Muscle layer of duodenum (tissue), 2 donors: ENCODE results near the gene SDF2.

ENCODE experiments used
- H3K27ac ChIP-seq: one replicate; pipeline ENCODE4 v1.7.0; 2013; ENCODE audit warnings: mild to moderate bottlenecking, low read length
- H3K27me3 ChIP-seq: one replicate; pipeline ENCODE4 v1.7.0; 2013; ENCODE audit warnings: low read depth, mild to moderate bottlenecking, control low read depth, low read length
- H3K36me3 ChIP-seq, 2 donors: one replicate each; pipeline ENCODE4 v1.7.0; 2013; ENCODE audit warnings: low read length in 2 of 2, control low read depth in 1 of 2, mild to moderate bottlenecking in 1 of 2; ENCODE audit not compliant: insufficient read depth in 2 of 2, control insufficient read depth in 1 of 2
- H3K4me1 ChIP-seq, 2 donors: one replicate each; pipeline ENCODE4 v1.7.0; 2013; ENCODE audit warnings: low read length in 2 of 2, mild to moderate bottlenecking in 2 of 2, control low read depth in 1 of 2, moderate library complexity in 1 of 2; ENCODE audit not compliant: insufficient read depth in 2 of 2, control insufficient read depth in 1 of 2
- H3K4me3 ChIP-seq, 2 donors: one replicate each; pipeline ENCODE4 v1.7.0; 2013; ENCODE audit warnings: low read length in 2 of 2, low read depth in 1 of 2, mild to moderate bottlenecking in 1 of 2
- H3K9me3 ChIP-seq, 2 donors: one replicate each; pipeline ENCODE4 v1.7.0; 2013; ENCODE audit warnings: low read length in 2 of 2, control low read depth in 1 of 2, mild to moderate bottlenecking in 1 of 2; ENCODE audit not compliant: control insufficient read depth in 1 of 2
- donor health status: healthy.

SDF2 gene

DNA sequence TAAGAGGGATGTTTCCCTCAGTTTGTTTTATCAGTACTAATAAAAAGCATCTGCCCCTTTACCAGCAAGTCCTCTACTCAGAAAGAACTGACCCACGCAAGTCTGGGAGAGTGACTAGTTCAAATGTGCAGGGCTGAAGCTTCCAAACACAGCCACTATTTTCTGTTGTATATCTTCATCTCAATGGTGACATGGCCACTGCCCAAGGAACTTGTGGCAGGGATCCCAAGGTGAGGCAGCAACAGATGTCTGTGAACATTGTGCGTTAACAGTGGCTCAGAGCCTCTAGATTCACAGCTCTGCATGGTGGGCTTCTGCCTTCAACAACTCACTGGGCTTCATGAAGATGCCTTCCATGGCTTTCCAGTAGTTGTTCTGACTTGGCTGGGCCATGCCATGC is 13.0 kb downstream of the SDF2 start:
- Histone ChIP-seq H3K36me3 (peaks cover 12 to 16% of the 10 kb centered on the region in 2 donors), H3K27ac (no peak overlapping the region), H3K4me1 (peaks cover 9 to 21% of the 10 kb centered on the region in 2 donors), H3K9me3 (no peaks in the 10 kb centered on the region), H3K4me3 (no peak overlapping the region), H3K27me3 (no peaks in the 10 kb centered on the region)

DNA sequence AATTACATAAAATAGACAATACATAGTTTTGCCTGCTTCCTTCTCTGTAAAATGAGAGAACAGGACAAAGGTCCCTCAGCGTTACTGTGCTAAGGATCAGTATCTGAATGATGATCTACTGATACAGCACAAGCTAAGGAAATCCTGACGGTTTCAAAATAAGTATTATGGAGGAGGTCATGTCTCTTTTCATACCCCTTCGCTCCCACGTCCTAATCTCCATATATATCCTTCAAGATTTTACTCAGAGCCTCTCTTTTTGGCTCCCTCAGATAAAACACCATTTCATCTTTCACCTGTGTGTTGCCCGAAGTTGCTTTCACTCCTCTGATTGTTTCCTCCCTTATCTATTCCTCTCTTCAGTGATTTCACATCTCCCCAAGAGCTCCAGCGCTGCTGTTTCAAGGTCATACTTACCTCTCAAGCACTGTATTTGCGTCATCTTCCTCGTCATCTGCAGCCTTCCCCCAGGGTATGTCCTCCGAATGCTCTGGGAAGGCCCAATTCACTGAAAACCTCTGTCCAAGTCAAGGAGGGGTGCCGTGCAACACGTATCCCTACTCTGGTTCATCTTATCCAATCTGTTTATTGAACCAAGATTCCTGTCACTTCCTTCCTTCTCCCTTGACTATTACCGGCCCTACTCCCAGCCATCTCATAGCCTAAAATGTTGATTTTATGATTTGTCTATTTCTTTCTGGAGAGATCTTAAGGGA is 15.5 kb downstream of the SDF2 start:
- Histone ChIP-seq H3K36me3 (peaks cover 13 to 29% of the 10 kb centered on the region in 2 donors), H3K4me1 (peaks cover 18 to 31% of the 10 kb centered on the region in 2 donors), H3K4me3 (peak overlapping the region; percentile 66 to 94), H3K27ac (peak overlapping the region; percentile 92), H3K27me3 (no peaks in the 10 kb centered on the region), H3K9me3 (no peaks in the 10 kb centered on the region)

DNA sequence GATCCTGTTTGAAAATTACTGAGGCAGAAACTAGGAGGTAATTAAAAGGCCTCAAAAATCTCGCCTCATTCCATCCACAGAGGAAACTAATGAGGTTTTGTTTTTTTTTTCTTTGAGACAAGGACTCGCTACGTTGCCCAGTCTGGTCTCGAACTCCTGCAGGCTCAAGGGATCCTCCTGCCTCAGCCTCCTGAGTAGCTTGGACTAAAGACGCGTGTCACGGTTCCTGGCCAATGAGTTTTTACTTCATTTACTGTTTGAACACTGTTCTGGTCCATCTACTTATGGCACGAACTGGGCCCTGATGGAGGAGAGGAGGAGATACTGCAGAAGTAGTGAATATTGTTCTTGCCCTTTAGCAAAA is 16.1 kb downstream of the SDF2 start:
- Histone ChIP-seq H3K27ac (peak overlapping the region; percentile 92), H3K27me3 (no peaks in the 10 kb centered on the region), H3K4me3 (peak overlapping the region; percentile 66 to 94), H3K4me1 (peaks cover 18 to 31% of the 10 kb centered on the region in 2 donors), H3K36me3 (peaks cover 20 to 35% of the 10 kb centered on the region in 2 donors), H3K9me3 (no peaks in the 10 kb centered on the region)

DNA sequence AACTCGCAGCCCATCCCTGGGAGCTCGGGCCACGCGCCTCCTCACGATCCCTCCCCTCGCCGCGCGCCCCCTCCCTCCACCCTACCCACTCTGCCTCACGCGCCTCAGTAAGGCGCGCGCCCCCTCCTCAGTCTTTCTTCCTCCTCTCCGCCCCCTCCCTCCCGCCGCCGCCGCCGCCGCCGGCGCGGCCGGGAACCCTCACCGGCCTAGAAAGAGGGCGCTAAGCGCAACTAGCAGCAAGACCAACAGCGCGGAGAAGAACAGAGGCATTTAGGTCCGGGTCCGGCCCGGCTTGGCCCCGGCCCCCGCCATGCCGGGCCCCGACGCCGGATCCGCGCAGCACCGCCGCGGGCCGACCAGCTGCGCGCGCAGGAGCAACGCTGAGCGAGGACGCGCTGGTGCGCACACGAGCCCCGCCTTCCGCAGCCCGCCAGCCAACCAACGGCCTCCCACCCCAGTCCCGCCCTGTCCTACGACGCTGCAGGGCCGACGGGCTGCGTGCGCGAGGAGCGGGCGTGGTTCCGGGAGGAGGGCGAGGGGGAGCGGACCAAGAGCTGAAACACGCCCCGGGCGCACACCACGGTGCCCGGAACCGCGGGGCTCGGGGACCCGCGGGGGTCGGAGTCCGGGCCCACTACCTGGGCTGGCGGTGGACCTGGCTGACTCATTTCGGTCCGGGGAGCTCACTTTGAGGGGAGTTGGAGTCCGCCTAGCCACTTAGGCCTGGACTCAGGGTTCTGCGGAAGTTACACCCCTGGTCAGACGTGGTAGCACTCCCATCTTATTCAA is 16.7 kb downstream of the SDF2 start, which contains the start of gene BLTP2:
Gene BLTP2, minus strand, starts transcription at position 372 of the 789 bp plus-strand sequence. Its CDS starts 102 bp downstream, at position 270.
- Histone ChIP-seq H3K4me3 (peak within 1 kb of the TSS; percentile 94 to 95), H3K4me1 (peaks cover 18 to 31% of the 10 kb centered on the region in 2 donors), H3K27ac (peak within 1 kb of the TSS; percentile 92), H3K36me3 (peaks cover 22 to 39% of the 10 kb centered on the region in 2 donors), H3K27me3 (no peaks in the 10 kb centered on the region), H3K9me3 (no peaks in the 10 kb centered on the region)

DNA sequence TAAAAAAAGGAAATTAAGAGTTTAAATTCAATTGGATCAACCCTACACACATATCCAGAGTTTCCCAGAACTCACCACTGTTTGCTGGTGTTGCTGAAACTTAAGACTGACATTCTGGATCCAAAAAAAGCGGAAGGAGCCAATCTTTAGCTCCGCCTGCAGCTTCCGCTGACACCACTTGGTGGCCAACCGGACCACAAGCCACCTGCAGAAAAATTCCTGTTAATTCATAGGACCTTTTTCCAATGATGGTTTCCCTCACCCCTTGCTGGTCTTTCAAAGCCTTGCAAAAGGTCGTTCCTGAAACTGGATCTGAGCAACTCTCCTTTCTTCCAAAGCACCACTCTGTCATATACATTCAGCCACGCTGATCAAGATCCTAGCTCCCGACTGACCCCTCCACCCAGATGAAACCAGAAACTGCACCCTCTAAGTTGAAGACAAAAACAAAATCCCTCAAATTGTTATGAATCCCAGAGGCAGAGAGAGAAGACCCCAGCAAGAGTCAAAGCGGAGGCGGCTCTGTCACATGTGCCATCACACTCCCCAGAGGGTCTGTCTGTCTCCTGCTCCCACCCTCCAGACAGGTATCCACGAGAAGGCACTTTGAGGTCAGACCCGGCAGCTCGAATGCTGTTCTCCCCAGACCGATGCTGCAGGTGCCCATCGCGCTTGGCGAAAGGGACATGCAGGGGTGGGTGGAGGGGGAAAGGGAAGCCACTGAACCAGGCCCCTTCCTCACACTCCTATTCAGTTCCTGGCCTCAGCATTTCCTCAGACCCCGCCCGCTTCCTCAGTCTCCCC is 17.5 kb downstream of the SDF2 start:
- H3K36me3 ChIP-seq = peaks cover 29 to 46% of the 10 kb centered on the region in 2 donors
- H3K4me3 ChIP-seq = peak overlapping the region; percentile 94 to 95
- H3K9me3 ChIP-seq = no peaks in the 10 kb centered on the region
- peaks cover 18 to 31% of the 10 kb centered on the region in 2 donors for H3K4me1 ChIP-seq
- no peaks in the 10 kb centered on the region for H3K27me3 ChIP-seq
- H3K27ac ChIP-seq = peak overlapping the region; percentile 61

DNA sequence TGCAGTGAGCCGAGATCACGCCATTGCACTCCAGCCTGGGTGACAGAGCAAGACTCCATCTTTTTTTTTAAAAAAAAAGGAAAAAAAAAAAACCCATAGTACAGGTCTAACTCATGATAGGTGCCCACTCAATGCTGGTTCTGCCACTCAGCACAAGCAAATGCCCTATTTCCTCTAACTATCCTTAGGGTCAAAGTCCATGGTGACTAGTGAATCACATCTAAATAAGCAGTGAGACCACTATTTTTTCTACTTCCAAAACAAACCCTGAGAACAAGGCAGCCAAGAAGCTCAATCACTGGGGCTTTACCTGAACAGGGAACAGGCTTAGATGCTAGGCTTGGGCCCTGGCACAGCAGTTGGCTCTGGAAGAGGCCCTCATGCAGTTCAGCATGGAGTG is 20.1 kb downstream of the SDF2 start:
- Histone ChIP-seq H3K4me1 (peaks cover 17 to 29% of the 10 kb centered on the region in 2 donors), H3K9me3 (no peaks in the 10 kb centered on the region), H3K27me3 (no peaks in the 10 kb centered on the region), H3K4me3 (no peak overlapping the region), H3K27ac (no peak overlapping the region), H3K36me3 (peaks cover 47 to 61% of the 10 kb centered on the region in 2 donors)

DNA sequence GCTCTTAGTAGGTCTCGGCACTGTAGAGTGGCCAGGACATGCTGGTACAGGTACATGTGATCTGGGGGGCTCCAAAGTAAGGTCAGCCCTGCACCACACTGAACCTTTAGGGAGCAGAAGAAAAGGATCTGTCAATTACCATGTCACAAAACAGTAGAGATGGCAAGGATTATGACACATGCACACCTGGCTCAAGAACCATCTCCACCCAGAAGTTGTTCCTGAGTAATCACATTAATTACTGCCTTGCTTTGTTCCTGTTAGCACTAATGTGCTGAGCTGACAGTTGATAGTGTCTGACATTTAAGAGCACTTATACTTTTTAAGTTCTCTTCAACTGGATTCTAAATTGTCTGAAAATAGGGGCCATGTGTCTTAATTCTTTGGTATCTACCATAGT is 26.2 kb downstream of the SDF2 start:
- peaks cover 92 to 95% of the 10 kb centered on the region in 2 donors for H3K36me3 ChIP-seq
- H3K4me3 ChIP-seq = no peak overlapping the region
- no peaks in the 10 kb centered on the region for H3K27me3 ChIP-seq
- no peak overlapping the region for H3K27ac ChIP-seq
- no peaks in the 10 kb centered on the region for H3K9me3 ChIP-seq
- H3K4me1 ChIP-seq = no peaks in the 10 kb centered on the region

DNA sequence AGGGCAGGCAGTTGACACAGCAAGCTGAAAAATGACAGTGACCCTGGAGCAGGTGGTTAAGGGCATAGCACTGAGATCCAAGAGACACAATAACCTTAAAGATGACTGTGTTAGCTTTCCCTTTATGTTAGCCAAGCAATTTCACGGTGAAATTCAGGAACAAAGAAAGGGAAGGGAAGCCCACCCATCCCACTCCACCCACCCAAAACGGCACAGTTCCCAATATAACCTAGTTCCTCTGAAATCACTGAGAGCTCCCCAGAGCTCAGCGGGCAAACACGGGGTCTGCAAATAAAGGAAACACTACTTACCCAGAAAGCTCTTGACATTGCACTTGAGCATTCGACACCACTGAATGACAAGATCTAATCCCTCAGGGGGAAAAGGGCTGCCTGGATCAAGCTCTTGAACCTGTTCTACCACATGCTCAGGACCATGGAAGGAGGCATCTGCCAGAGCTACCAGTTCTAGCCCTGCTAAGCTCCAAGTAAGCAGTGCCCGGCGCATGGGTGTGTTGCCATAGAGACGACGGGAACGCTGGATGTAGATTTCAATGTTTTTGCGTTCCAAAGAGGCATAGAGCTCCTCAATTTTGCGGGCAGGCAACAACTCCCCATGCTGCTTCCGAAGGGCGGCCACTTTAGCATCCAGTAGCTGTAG is 27.4 kb downstream of the SDF2 start:
- Histone ChIP-seq H3K9me3 (no peaks in the 10 kb centered on the region), H3K27ac (no peak overlapping the region), H3K27me3 (no peaks in the 10 kb centered on the region), H3K4me1 (no peaks in the 10 kb centered on the region), H3K36me3 (peaks cover 84 to 86% of the 10 kb centered on the region in 2 donors), H3K4me3 (no peak overlapping the region)

DNA sequence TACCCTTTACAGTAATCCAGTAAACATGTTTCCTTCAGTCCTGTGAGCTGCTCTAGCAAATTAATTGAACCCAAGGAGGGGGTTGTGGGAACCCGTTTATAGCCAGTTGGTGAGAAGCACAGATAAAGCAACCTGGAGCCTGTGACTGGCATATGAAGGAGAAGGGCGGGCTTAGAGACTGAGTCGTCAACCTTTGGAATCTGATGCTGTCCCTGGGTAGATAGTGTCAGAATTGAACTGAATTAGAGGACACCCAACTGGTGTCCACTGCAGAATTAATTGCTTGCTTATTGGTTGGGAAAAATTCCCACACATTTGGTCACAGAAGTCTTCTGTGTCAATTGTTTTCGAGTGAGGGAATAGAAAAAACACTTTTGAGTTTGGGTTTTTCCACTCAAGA is 34.9 kb downstream of the SDF2 start:
- Histone ChIP-seq H3K27me3 (no peaks in the 10 kb centered on the region), H3K36me3 (peaks cover 53 to 54% of the 10 kb centered on the region in 2 donors), H3K4me1 (no peaks in the 10 kb centered on the region), H3K27ac (no peak overlapping the region), H3K9me3 (no peaks in the 10 kb centered on the region), H3K4me3 (no peak overlapping the region)

DNA sequence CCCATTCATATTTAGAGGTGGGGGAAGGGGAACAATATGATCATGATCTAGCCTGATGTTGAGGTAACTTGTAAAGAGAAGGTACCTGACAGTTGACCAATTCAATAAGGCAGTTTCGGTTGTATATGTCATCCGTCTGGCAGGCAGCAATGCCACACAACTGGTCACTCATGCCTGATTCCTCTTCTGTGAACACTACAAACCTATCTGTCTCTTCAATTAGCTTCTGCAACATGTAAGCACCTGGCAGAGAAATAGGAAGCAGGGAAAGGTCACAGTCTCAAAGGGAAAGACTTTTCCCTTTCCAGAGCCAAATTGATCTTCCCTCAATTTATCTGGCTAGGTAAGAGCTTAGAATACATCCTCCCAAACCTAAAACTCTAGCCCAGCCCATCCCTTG is 37.6 kb downstream of the SDF2 start:
- Histone ChIP-seq H3K36me3 (peaks cover 68 to 69% of the 10 kb centered on the region in 2 donors), H3K27ac (no peak overlapping the region), H3K4me1 (no peaks in the 10 kb centered on the region), H3K4me3 (no peak overlapping the region), H3K27me3 (no peaks in the 10 kb centered on the region), H3K9me3 (no peaks in the 10 kb centered on the region)
